LNCaP clone FGC (cell line): ENCODE results near the gene FSTL5.

Experiments used
- DNase-seq: peaks from one replicate; pipeline ENCODE4 v3.0.0-alpha.2; 2011; ENCODE audit warnings: low read depth
- H3K4me3 ChIP-seq: 2 replicates; pipeline ENCODE4 v1.5.1; 2011; ENCODE audit warnings: mild to moderate bottlenecking, low read depth, low read length, control low read depth
- CTCF ChIP-seq: IDR thresholded peaks from 2 replicates; pipeline ENCODE4 v1.5.1; 2012; ENCODE audit warnings: mild to moderate bottlenecking; ENCODE audit not compliant: control insufficient read depth, insufficient read depth; ENCODE audit errors: extremely low read depth

FSTL5 gene

DNA sequence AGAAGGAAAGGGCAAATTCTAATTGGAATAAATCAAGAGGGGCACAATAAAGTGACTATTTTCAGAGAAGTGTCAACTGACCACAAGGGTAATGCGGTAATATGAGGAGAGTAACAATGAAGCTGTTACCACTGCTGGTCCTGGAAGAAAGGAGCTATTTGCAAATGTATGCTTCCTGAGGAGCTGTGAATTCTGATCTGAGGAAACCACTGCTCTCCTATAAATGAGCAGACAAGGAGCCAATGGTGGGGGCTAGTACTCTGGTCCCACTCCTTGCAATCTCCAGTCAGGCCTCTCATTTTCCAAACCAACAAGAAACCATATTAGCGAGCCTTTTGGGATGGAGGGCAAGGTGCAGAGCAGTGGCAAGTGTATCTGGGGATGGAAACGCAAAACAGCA lies 770.2 kb downstream of the FSTL5 start:
- no peak for DNase-seq
- no peak for TF ChIP-seq CTCF
- H3K4me3 ChIP-seq, result no peak overlapping the region

DNA sequence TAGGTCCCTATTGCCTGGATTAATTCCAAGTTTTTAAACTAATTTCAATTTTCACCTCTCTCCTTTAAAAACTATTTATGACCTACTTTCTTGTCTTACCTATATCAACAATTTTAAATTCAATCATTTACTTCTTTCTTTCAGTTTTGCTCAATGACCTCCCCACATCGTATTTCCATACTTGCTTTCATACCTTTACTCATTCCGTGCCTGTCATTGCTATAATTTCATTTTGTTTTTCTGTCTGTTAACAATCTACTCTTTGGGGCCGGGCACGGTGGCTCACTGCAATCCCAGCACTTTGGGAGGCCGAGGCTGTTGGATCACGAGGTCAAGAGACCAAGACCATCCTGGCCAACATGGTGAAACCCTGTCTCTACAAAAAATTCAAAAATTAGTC lies 781.1 kb downstream of the FSTL5 start:
- no peak for DNase-seq
- TF ChIP-seq CTCF, result no peak
- no peak overlapping the region for H3K4me3 ChIP-seq

DNA sequence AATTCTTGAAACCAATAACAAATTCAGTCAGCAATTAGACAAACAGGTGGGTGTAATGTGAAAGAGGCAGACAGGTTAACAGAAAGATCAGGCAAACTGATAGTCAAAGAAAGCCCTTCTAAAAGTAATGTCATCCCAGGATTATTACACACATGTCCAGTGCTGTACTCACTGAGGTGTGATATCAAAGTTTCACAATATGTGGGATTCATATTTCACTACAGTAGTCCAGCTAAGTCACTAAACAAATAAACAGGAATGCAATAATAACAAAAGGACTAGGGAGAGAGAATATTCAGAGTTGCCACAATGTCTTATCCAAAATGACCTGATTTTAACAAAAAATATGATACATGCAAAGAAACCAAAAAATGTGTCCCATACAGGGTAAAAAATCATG lies 787.5 kb downstream of the FSTL5 start:
- TF ChIP-seq CTCF, result no peak
- H3K4me3 ChIP-seq, result no peak overlapping the region
- DNase-seq, result no peak

DNA sequence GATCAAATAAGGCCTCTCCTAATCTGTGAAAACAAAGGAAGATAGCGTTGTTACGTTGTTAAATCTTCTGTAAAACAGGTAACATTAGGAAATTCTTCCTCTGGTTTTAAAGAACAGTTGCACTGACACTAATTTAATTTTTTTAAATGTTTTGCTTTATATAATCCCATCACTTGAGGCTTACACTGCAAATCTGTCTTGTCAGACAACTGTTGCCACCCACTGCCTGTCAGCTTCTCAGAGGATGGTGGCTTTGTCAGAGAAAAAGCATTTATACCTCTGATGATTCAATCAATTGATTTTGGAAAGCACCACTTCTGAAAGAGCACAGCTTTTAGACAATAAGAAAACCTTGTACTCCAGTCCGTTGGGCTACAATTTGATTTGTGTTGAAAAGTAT lies 799.1 kb downstream of the FSTL5 start:
- no peak overlapping the region for H3K4me3 ChIP-seq
- no peak for DNase-seq
- TF ChIP-seq CTCF, result no peak

DNA sequence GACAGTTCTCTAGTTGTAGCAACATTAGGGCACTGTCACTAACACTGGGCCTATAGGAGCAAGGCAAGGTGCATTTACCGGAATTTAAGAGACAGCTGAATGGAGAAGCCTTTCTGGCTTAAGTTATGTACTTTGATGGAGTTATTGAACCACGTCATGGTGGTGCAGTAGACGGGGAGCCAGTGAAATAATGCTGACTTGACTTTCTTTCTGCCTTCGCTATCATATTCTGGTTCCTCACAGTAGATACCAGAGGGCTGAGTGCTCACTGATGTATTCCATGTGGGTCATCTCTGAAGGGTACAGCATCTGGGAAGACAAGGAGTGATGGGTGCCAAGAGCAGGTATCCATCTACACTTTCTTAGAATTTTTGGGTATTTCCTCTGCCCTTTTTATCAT lies 802.8 kb downstream of the FSTL5 start:
- no peak for TF ChIP-seq CTCF
- no peak overlapping the region for H3K4me3 ChIP-seq
- DNase-seq, result no peak

DNA sequence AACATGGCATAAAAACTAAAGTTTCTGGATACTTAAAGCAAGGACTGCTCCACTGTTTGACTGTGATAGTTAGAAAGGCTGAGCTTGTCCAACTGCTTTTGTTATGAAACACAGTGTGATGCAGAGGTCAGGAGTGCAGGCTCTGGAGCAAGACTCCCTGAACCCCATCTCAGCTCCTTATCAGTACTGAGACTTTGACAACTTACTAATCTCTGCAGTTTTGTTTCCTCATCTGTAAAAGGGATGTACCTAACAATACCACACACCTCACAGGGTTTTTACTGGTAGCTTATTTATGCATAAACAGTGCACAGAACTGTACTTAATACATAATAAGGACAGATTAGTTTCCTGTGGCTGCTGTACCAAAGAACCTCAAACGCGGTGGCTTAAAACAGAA lies 804.3 kb downstream of the FSTL5 start:
- no peak for DNase-seq
- TF ChIP-seq CTCF, result no peak
- H3K4me3 ChIP-seq, result no peak overlapping the region

DNA sequence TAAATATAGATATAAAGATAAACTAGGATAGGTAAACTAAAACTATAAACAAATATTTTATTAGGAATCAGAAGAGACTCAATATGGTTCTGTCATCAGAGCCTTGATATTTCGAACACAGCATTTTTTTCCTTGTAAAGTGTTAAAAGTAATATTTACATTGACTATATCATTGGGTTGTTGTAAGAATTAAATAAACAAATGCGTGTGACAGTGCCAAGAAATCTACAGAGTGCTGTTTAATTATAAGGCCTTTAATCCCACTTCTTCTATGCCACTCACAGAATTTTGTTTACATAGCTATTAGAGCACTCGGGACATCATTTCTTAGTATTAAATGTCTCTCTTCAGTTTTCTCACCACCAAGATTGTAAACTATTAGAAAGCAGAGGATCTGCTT lies 807.4 kb downstream of the FSTL5 start:
- H3K4me3 ChIP-seq, result no peak overlapping the region
- TF ChIP-seq CTCF, result no peak
- DNase-seq, result peak; percentile 97
